H1 (cell line): ENCODE measurements around the gene GPC3. TPM values are rescaled to one million over a fixed set of nuclear protein-coding genes. Genes with fewer than 3 reads are reported as not detected.

Experiments used
- CTCF ChIA-PET: fragments of 300-600 bp; sonication (Branson Sonifier 250); formaldehyde crosslinking; loops from one replicate; lab custom pipeline; 2021; ENCODE audit not compliant: partially characterized antibody; lab: Charles Lee
- POLR2A ChIA-PET: fragments of 300-600 bp; sonication (Branson Sonifier 250); formaldehyde crosslinking; loops from one replicate; lab custom pipeline; 2021; ENCODE audit warnings: inconsistent platforms; ENCODE audit not compliant: partially characterized antibody; lab: Charles Lee
- DNase-seq, 2 experiments: peaks; one replicate each; pipeline versions ENCODE4 v3.0.0 to v3.0.0-alpha.2; 2010 to 2022; ENCODE audit warnings: low spot score in 2 of 2, low read depth in 1 of 2, mixed read lengths in 1 of 2
- FAIRE-seq: peaks from 2 replicates; lab custom pipeline; 2011; peaks lifted over from hg19 to GRCh38; lab: Jason Lieb, UNC
- H2AFZ ChIP-seq: 2 replicates; pipeline ENCODE4 v1.8.1; 2012; ENCODE audit warnings: low read length, inconsistent platforms
- H2AK5ac ChIP-seq: 2 replicates; pipeline ENCODE4 v1.6.1; 2013; ENCODE audit warnings: low read depth, low read length
- H2BK120ac ChIP-seq: replicated peaks from 2 replicates; pipeline ENCODE3; 2013; ENCODE audit warnings: low read depth, low read length, inconsistent platforms
- H2BK12ac ChIP-seq: 2 replicates; pipeline ENCODE4 v1.6.1; 2013; ENCODE audit warnings: low read depth, low read length
- H2BK15ac ChIP-seq: 2 replicates; pipeline ENCODE4 v1.6.1; 2013; ENCODE audit warnings: low read length
- H2BK20ac ChIP-seq: 2 replicates; pipeline ENCODE4 v1.6.1; 2013; ENCODE audit warnings: low read length
- H2BK5ac ChIP-seq: 2 replicates; pipeline ENCODE4 v1.6.1; 2013; ENCODE audit warnings: low read depth, low read length
- H3K14ac ChIP-seq: 2 replicates; pipeline ENCODE4 v1.6.1; 2013; ENCODE audit warnings: inconsistent platforms; ENCODE audit not compliant: insufficient read length
- H3K18ac ChIP-seq: 2 replicates; pipeline ENCODE4 v1.6.1; 2013; ENCODE audit warnings: low read length; ENCODE audit errors: extremely low read depth
- H3K23ac ChIP-seq: 2 replicates; pipeline ENCODE4 v1.6.1; 2013; ENCODE audit warnings: inconsistent platforms; ENCODE audit not compliant: insufficient read length
- H3K23me2 ChIP-seq: 2 replicates; pipeline ENCODE4 v1.6.1; 2013; ENCODE audit warnings: low read depth, low read length
- H3K27ac ChIP-seq: 2 replicates; pipeline ENCODE4 v1.6.1; 2011; ENCODE audit warnings: low read depth, low read length, inconsistent platforms
- H3K27me3 ChIP-seq, 4 experiments: replicated peaks in 1 of 4; 1 replicate in 1 of 4; 2 replicates in 3 of 4; pipeline versions ENCODE4 v1.6.1 to v1.8.1; 2011 to 2013; ENCODE audit warnings: low read length in 3 of 4, mild to moderate bottlenecking in 3 of 4, inconsistent platforms in 2 of 4, mixed read lengths in 2 of 4, moderate library complexity in 1 of 4; ENCODE audit not compliant: control insufficient read depth in 3 of 4, insufficient read depth in 3 of 4; ENCODE audit errors: extremely low read depth in 1 of 4
- H3K36me3 ChIP-seq, 4 experiments: 2 replicates each; pipeline versions ENCODE4 v1.6.1 to v1.8.1; 2011 to 2013; ENCODE audit warnings: mild to moderate bottlenecking in 4 of 4, low read length in 3 of 4, moderate library complexity in 2 of 4, control low read depth in 1 of 4, inconsistent platforms in 1 of 4; ENCODE audit not compliant: insufficient read depth in 4 of 4, control insufficient read depth in 2 of 4
- H3K4ac ChIP-seq: replicated peaks from 2 replicates; pipeline ENCODE3; 2013; ENCODE audit warnings: low read length, low read depth, mixed read lengths, inconsistent platforms; ENCODE audit not compliant: insufficient read length
- H3K4me1 ChIP-seq, 4 experiments: replicated peaks in 1 of 4; 1 replicate in 1 of 4; 2 replicates in 3 of 4; pipeline versions ENCODE4 v1.6.1 to v1.8.1; 2011 to 2013; ENCODE audit warnings: low read length in 3 of 4, inconsistent platforms in 2 of 4, mixed read lengths in 1 of 4; ENCODE audit not compliant: insufficient read depth in 4 of 4, control insufficient read depth in 3 of 4
- H3K4me2 ChIP-seq, 2 experiments: 2 replicates each; pipeline versions ENCODE4 v1.6.1 to v1.8.1; 2011 to 2013; ENCODE audit warnings: low read depth in 2 of 2, low read length in 2 of 2, control low read depth in 1 of 2, inconsistent platforms in 1 of 2, mild to moderate bottlenecking in 1 of 2; ENCODE audit not compliant: insufficient read depth in 1 of 2
- H3K4me3 ChIP-seq, 4 experiments: fragments of 200-600, 300-600 bp in 1 of 4; sonication (generic), shearing (Covaris generic), sonication (Bioruptor Twin) in 1 of 4; 2 replicates each; pipeline versions ENCODE4 v1.5.1 to v1.8.1; 2011 to 2016; ENCODE audit warnings: low read length in 4 of 4, low read depth in 3 of 4, control low read depth in 2 of 4, inconsistent platforms in 2 of 4, mild to moderate bottlenecking in 2 of 4, mixed read lengths in 1 of 4, moderate library complexity in 1 of 4; ENCODE audit not compliant: insufficient read depth in 2 of 4; ENCODE audit errors: extremely low read depth in 1 of 4
- H3K56ac ChIP-seq: replicated peaks from 2 replicates; pipeline ENCODE3; 2013; ENCODE audit warnings: low read depth, mild to moderate bottlenecking, mixed read lengths, low read length, inconsistent platforms; ENCODE audit not compliant: insufficient read length
- H3K79me1 ChIP-seq: 2 replicates; pipeline ENCODE4 v1.6.1; 2013; ENCODE audit warnings: low read depth, low read length, control low read depth
- H3K79me2 ChIP-seq, 2 experiments: 2 replicates each; pipeline versions ENCODE4 v1.6.1 to v1.8.1; 2012 to 2013; ENCODE audit warnings: low read length in 2 of 2, mild to moderate bottlenecking in 2 of 2, inconsistent platforms in 1 of 2; ENCODE audit not compliant: insufficient read depth in 2 of 2, control insufficient read depth in 1 of 2
- H3K9ac ChIP-seq, 4 experiments: replicated peaks in 1 of 4; 1 replicate in 1 of 4; 2 replicates in 3 of 4; pipeline versions ENCODE4 v1.6.1 to v1.8.1; 2011 to 2013; ENCODE audit warnings: low read depth in 3 of 4, low read length in 3 of 4, control low read depth in 2 of 4, mild to moderate bottlenecking in 2 of 4, moderate library complexity in 2 of 4, inconsistent platforms in 1 of 4; ENCODE audit errors: extremely low read depth in 1 of 4
- H3K9me3 ChIP-seq, 2 experiments: 2 replicates each; pipeline versions ENCODE4 v1.6.1 to v1.8.1; 2012 to 2013; ENCODE audit warnings: mild to moderate bottlenecking in 2 of 2, moderate library complexity in 2 of 2, control low read depth in 1 of 2, inconsistent platforms in 1 of 2, low read depth in 1 of 2, low read length in 1 of 2, mixed read lengths in 1 of 2; ENCODE audit not compliant: insufficient read depth in 2 of 2
- H4K20me1 ChIP-seq, 2 experiments: replicated peaks in 1 of 2; 2 replicates each; pipeline versions ENCODE3 to v1.8.1; 2011 to 2013; ENCODE audit warnings: inconsistent platforms in 2 of 2, low read length in 2 of 2, mild to moderate bottlenecking in 1 of 2; ENCODE audit not compliant: insufficient read depth in 2 of 2, control insufficient read depth in 1 of 2
- H4K5ac ChIP-seq: 2 replicates; pipeline ENCODE4 v1.6.1; 2013; ENCODE audit warnings: low read length, low read depth, mixed read lengths, inconsistent platforms; ENCODE audit not compliant: insufficient read length
- H4K8ac ChIP-seq: 2 replicates; pipeline ENCODE4 v1.8.0; 2013; ENCODE audit warnings: mild to moderate bottlenecking, moderate library complexity, low read length, inconsistent platforms; ENCODE audit not compliant: insufficient read depth; ENCODE audit errors: extremely low read depth
- H4K91ac ChIP-seq: replicated peaks from 2 replicates; pipeline ENCODE3; 2013; ENCODE audit warnings: low read length, mixed read lengths, inconsistent platforms; ENCODE audit not compliant: insufficient read length
- GABPA ChIP-seq: IDR thresholded peaks from 2 replicates; pipeline ENCODE4 v1.6.1; 2011; ENCODE audit warnings: mild to moderate bottlenecking, low read length, moderate library complexity, borderline replicate concordance; ENCODE audit not compliant: insufficient read depth
- RAD21 ChIP-seq, 2 experiments: IDR thresholded peaks in 1 of 2; conservative IDR thresholded peaks in 1 of 2; 2 replicates each; pipeline ENCODE4 v1.6.1; 2011; ENCODE audit warnings: low read depth in 2 of 2, low read length in 2 of 2, improper control_type of control experiment in 1 of 2, inconsistent platforms in 1 of 2, mild to moderate bottlenecking in 1 of 2, moderate library complexity in 1 of 2
- WGBS, 2 experiments: shearing (Covaris generic) in 1 of 2; methylation state at CpG; one replicate each; pipeline versions ENCODE4 v1.1.6 to v1.1.7; 2013 to 2015; ENCODE audit warnings: low lambda C conversion rate in 2 of 2, mixed read lengths in 2 of 2, inconsistent platforms in 1 of 2, low coverage in 1 of 2, missing lambda C conversion rate in 1 of 2; ENCODE audit not compliant: insufficient replicate concordance in 2 of 2, insufficient coverage in 1 of 2, insufficient read length in 1 of 2; ENCODE audit errors: extremely low coverage in 1 of 2, missing lambda C conversion rate in 1 of 2; 5-methylcytosine and 5-hydroxymethylcytosine counted together
- polyA plus RNA-seq, 7 experiments: library from polyadenylated mRNA; depleted of rRNA in 3 of 7; stranded (reverse) in 5 of 7; unstranded in 2 of 7; fragments of >200 nt in 5 of 7; fragments of 200-250 nt in 2 of 7; gene quantifications; 1 replicate in 5 of 7; 2 replicates in 1 of 7; 4 replicates in 1 of 7; pipeline versions ENCODE4 v1.2.1 to v1.2.3, GENCODE V29; 2011 to 2013; ENCODE audit warnings: missing spikeins in 2 of 7, mixed read lengths in 2 of 7
- total RNA-seq: library from RNA; stranded (reverse); fragmentation: NEBNext Ultra II Directional; extraction: Animal tissue kit (Norgen Biotek cat#: 25700); gene quantifications from 2 replicates; pipeline ENCODE4 v1.2.1, GENCODE V29; 2021
- TF ChIP-seq, protein P1 (sequence below), 3 experiments: IDR thresholded peaks; 1 replicate in 2 of 3; 2 replicates in 1 of 3; pipeline versions ENCODE4 v1.5.1 to v1.6.1; 2011; ENCODE audit warnings: low read length in 3 of 3, mild to moderate bottlenecking in 3 of 3, inconsistent platforms in 2 of 3, low read depth in 1 of 3, moderate library complexity in 1 of 3; ENCODE audit not compliant: insufficient read depth in 1 of 3; ENCODE audit errors: control extremely low read depth in 1 of 3

The GPC3 gene
- total and polyA plus RNA-seq, 2 of the 8 experiments (the other 6 are each of a cell fraction or from before 2014, with no cell fraction given), result 64.8 to 71.9 TPM

DNA sequence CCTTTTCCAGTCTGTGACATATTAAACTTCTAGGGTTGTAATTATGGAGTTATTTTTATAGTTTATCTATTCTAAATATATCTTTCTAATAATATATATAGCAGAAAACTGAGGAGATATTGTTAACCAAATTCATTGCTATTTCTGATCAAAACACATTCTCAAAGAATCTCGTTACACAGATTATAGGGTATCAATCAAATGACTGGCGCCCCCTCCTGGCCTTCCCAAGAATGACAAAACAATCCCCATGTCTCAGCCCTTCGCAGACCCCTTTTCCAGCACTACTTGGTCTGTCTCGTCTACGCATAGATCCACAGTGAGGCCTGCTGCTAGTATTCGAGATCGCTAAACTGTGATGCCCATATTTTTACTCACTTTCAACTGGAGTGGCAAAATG, 209.3 kb downstream of the GPC3 start:
- WGBS, 2 experiments, result 43% methylated on average over 7 of the region's 7 CpGs; no CpG with 5 or more reads in 1 of the 2 experiments
- H2BK12ac ChIP-seq, result no peak overlapping the region
- TF ChIP-seq, protein P1, sequence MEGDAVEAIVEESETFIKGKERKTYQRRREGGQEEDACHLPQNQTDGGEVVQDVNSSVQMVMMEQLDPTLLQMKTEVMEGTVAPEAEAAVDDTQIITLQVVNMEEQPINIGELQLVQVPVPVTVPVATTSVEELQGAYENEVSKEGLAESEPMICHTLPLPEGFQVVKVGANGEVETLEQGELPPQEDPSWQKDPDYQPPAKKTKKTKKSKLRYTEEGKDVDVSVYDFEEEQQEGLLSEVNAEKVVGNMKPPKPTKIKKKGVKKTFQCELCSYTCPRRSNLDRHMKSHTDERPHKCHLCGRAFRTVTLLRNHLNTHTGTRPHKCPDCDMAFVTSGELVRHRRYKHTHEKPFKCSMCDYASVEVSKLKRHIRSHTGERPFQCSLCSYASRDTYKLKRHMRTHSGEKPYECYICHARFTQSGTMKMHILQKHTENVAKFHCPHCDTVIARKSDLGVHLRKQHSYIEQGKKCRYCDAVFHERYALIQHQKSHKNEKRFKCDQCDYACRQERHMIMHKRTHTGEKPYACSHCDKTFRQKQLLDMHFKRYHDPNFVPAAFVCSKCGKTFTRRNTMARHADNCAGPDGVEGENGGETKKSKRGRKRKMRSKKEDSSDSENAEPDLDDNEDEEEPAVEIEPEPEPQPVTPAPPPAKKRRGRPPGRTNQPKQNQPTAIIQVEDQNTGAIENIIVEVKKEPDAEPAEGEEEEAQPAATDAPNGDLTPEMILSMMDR (IDR thresholded peaks at IDR 0.05; ENCODE audit: control extremely low read depth in 1 of 3, insufficient read depth in 1 of 3, low read depth in 1 of 3, low read length in 3 of 3), result peak; percentile 33 to 61 (median 42); a peak in 3 of 4 replicates
- TF ChIP-seq GABPA, result no peak
- peak; percentile 42 to 51 for TF ChIP-seq RAD21 (IDR thresholded peaks at IDR 0.05 in 1 of 2, conservative IDR thresholded peaks at IDR 0.05 in 1 of 2; ENCODE audit: low read depth in 2 of 2, low read length in 2 of 2)
- TF ChIP-seq, all 59 proteins: peak for 2
- no peak overlapping the region for H2AK5ac ChIP-seq
- H2BK5ac ChIP-seq, result no peak overlapping the region
- no peak overlapping the region for H3K14ac ChIP-seq
- no peak overlapping the region for H2BK15ac ChIP-seq
- H3K4me1 ChIP-seq, result no peaks in the 10 kb centered on the region
- no peak overlapping the region for H3K4me2 ChIP-seq
- ChIA-PET POLR2A (no interaction called here), CTCF (interaction anchor here (1.3 kb wide), 1 partner anchor 19 kb away, joined by 4 read pairs; no protein-coding TSS in a partner anchor)
- H2AFZ ChIP-seq, result no peak overlapping the region
- no peak overlapping the region for H3K27ac ChIP-seq
- no peaks in the 10 kb centered on the region for H3K36me3 ChIP-seq
- no peaks in the 10 kb centered on the region for H3K79me1 ChIP-seq
- no peak overlapping the region for H3K23ac ChIP-seq
- no peaks in the 10 kb centered on the region for H3K27me3 ChIP-seq
- H3K79me2 ChIP-seq, result no peaks in the 10 kb centered on the region
- DNase-seq (peak; percentile 5 to 79), FAIRE-seq (peak; percentile 83)
- no peak overlapping the region for H2BK120ac ChIP-seq
- H2BK20ac ChIP-seq, result no peak overlapping the region
- no peaks in the 10 kb centered on the region for H3K9me3 ChIP-seq
- H4K8ac ChIP-seq, result no peak overlapping the region
- no peak overlapping the region for H3K18ac ChIP-seq
- no peaks in the 10 kb centered on the region for H4K20me1 ChIP-seq
- no peak overlapping the region for H3K4me3 ChIP-seq
- no peak overlapping the region for H3K9ac ChIP-seq
- no peak overlapping the region for H4K5ac ChIP-seq
- H3K56ac ChIP-seq, result no peak overlapping the region
- H3K4ac ChIP-seq, result no peak overlapping the region
- H3K23me2 ChIP-seq, result no peaks in the 10 kb centered on the region
- H4K91ac ChIP-seq, result no peak overlapping the region
